Peyer's patch (tissue), 4 donors: Measurements from ENCODE around the gene TRAF2.

Experiments used
- POLR2A ChIP-seq, 2 donors: fragments of 450-650 bp; IDR thresholded peaks; one replicate each; pipeline ENCODE4 v1.5.1; 2017; ENCODE audit warnings: antibody characterized with exemption in 2 of 2, mild to moderate bottlenecking in 2 of 2, moderate library complexity in 2 of 2
- TF ChIP-seq, protein P1 (sequence below), 6 experiments: fragments of 450-650 bp in 4 of 6; fragments of 200-600 bp in 2 of 6; sonication (generic) in 1 of 6; IDR thresholded peaks; one replicate each; pipeline ENCODE4 v1.5.1; 2017 to 2019; ENCODE audit warnings: antibody characterized with exemption in 6 of 6, mild to moderate bottlenecking in 3 of 6, moderate library complexity in 1 of 6

GRCh38 chr9:136896027-136896426, 9.7 kb downstream of the TRAF2 start:
- TF ChIP-seq, protein P1, sequence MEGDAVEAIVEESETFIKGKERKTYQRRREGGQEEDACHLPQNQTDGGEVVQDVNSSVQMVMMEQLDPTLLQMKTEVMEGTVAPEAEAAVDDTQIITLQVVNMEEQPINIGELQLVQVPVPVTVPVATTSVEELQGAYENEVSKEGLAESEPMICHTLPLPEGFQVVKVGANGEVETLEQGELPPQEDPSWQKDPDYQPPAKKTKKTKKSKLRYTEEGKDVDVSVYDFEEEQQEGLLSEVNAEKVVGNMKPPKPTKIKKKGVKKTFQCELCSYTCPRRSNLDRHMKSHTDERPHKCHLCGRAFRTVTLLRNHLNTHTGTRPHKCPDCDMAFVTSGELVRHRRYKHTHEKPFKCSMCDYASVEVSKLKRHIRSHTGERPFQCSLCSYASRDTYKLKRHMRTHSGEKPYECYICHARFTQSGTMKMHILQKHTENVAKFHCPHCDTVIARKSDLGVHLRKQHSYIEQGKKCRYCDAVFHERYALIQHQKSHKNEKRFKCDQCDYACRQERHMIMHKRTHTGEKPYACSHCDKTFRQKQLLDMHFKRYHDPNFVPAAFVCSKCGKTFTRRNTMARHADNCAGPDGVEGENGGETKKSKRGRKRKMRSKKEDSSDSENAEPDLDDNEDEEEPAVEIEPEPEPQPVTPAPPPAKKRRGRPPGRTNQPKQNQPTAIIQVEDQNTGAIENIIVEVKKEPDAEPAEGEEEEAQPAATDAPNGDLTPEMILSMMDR (IDR thresholded peaks at IDR 0.05), result no peak
- TF ChIP-seq POLR2A (IDR thresholded peaks at IDR 0.05), result no peak
